GM06990 (cell line): ENCODE results near the gene TRPM6.

Source experiments
- DNase-seq: peaks from one replicate; pipeline ENCODE4 v3.0.0-alpha.2; 2011; ENCODE audit not compliant: insufficient read length; ENCODE audit errors: extremely low read depth
- H3K27me3 ChIP-seq: replicated peaks from 2 replicates; pipeline ENCODE4 v1.6.0; 2011; ENCODE audit warnings: low read length; ENCODE audit not compliant: control insufficient read depth, insufficient read depth
- H3K36me3 ChIP-seq: 2 replicates; pipeline ENCODE4 v1.5.1; 2011; ENCODE audit warnings: low read length; ENCODE audit not compliant: control insufficient read depth, insufficient read depth
- H3K4me3 ChIP-seq: replicated peaks from 2 replicates; pipeline ENCODE4 v1.5.1; 2011; ENCODE audit warnings: low read depth, mild to moderate bottlenecking, control low read depth, low read length
- TF ChIP-seq, protein P1 (sequence below): IDR thresholded peaks from 2 replicates; pipeline ENCODE4 v1.5.1; 2011; ENCODE audit warnings: low read length, control low read depth, mild to moderate bottlenecking, inconsistent platforms; ENCODE audit not compliant: insufficient read depth, poor library complexity, severe bottlenecking

TRPM6 gene

DNA sequence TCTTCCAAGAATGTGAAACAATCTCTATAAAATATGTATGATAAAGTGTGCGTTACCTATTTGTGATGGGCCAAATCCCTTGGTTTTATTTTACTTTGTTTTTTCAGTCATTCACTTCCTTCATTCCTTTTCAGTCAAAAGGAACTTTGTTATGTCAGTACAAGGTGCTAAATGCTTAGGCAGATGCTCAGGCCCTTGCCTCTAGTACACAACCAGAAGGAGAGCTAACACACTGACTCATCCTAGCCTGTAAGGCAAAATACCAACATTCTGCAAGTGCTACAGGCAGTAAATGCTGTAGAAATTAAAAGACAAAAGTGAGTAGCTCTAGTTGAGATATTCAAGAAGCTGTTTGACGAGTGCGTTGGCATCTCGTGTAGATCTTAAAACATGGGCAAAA, 49.4 kb downstream of the TRPM6 start:
- Histone ChIP-seq H3K4me3 (no peak overlapping the region), H3K36me3 (no peaks in the 10 kb centered on the region), H3K27me3 (no peaks in the 10 kb centered on the region)
- no peak for DNase-seq
- TF ChIP-seq, protein P1, sequence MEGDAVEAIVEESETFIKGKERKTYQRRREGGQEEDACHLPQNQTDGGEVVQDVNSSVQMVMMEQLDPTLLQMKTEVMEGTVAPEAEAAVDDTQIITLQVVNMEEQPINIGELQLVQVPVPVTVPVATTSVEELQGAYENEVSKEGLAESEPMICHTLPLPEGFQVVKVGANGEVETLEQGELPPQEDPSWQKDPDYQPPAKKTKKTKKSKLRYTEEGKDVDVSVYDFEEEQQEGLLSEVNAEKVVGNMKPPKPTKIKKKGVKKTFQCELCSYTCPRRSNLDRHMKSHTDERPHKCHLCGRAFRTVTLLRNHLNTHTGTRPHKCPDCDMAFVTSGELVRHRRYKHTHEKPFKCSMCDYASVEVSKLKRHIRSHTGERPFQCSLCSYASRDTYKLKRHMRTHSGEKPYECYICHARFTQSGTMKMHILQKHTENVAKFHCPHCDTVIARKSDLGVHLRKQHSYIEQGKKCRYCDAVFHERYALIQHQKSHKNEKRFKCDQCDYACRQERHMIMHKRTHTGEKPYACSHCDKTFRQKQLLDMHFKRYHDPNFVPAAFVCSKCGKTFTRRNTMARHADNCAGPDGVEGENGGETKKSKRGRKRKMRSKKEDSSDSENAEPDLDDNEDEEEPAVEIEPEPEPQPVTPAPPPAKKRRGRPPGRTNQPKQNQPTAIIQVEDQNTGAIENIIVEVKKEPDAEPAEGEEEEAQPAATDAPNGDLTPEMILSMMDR = no peak

DNA sequence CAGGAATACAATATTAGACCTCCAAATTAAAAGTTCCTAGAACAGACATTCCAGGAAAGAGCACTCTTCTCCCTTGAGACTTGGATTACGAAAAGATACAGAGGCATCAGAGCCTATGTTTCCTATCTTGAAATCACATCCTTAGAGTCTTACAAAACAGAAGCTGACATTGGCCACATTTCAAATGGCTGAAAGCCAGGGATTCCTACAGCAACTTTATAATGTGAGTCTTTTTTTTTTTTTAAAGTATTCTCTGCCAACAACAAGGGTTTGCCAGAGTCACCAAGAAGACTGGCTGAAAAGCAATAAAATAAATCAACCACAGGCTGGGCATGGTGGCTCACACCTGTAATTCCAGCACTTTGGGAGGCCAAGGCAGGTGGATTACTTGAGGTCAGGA, 63.1 kb downstream of the TRPM6 start:
- no peak for DNase-seq
- TF ChIP-seq, protein P1 = no peak
- Histone ChIP-seq H3K27me3 (no peaks in the 10 kb centered on the region; the same call in 1 of the 2 replicates), H3K36me3 (no peaks in the 10 kb centered on the region), H3K4me3 (no peak overlapping the region)

DNA sequence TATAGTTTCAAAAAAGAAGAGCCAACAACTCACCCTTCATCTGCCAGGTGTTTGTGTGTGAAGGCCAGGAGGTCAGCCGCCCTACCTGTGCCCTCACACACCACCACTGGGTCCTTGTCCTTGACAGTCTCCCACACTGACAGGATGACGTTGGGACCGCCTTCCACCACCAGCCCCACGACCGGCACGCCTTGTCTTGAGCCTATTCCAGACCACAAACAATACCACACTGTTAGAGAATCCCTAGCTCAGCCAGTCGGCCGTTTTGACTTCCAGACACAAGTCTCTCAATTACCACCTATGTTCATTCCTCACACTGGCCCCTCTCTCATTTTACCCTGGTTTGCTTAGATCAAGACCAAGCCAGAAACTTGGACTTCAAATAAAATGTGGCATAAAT, 66.1 kb downstream of the TRPM6 start:
- TF ChIP-seq, protein P1 = no peak
- H3K27me3 ChIP-seq = no peaks in the 10 kb centered on the region; the same call in 1 of the 2 replicates
- no peak for DNase-seq

DNA sequence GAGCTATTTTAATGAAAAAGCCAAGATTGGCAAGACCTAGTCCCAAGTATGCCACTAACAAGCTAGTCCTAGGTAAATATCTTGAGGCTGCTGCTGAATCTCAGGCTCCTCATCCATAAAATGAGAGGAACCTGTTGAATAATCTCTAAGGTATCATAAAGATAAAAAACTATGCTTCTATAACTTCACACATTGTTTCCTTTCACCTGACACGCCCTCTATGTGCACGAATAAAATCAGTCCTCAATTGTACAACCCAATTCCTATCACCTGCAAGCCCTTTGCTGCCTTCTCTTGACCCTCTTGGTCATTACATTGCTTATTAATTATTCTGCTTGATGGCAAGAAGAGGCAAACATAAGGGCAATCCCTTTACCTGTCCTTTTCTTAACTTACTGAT, 69.9 kb downstream of the TRPM6 start:
- Histone ChIP-seq H3K36me3 (no peaks in the 10 kb centered on the region), H3K4me3 (no peak overlapping the region), H3K27me3 (no peaks in the 10 kb centered on the region)
- TF ChIP-seq, protein P1 = no peak
- DNase-seq = no peak

More for the DNA sequence above, 66.1 kb downstream of the TRPM6 start:
- Histone ChIP-seq H3K4me3 (no peak overlapping the region), H3K36me3 (no peaks in the 10 kb centered on the region)

- no peaks in the 10 kb centered on the region for H3K27me3 ChIP-seq
- DNase-seq = no peak
These were observed 70.4 kb downstream of the TRPM6 start for GRCh38 chr9:74817281-74817810.

GRCh38 chr9:74810200-74810599, 77.5 kb downstream of the TRPM6 start:
- H3K27me3 ChIP-seq = no peaks in the 10 kb centered on the region

More at GRCh38 chr9:74817281-74817810, 70.4 kb downstream of the TRPM6 start:
- no peak overlapping the region for H3K4me3 ChIP-seq
- H3K36me3 ChIP-seq = no peaks in the 10 kb centered on the region
- TF ChIP-seq, protein P1 = no peak

More at GRCh38 chr9:74810200-74810599, 77.5 kb downstream of the TRPM6 start:
- Histone ChIP-seq H3K4me3 (no peak overlapping the region), H3K36me3 (no peaks in the 10 kb centered on the region)
- no peak for DNase-seq
- TF ChIP-seq, protein P1 = no peak
